ENCODE data around the gene HHEX.

DNA sequence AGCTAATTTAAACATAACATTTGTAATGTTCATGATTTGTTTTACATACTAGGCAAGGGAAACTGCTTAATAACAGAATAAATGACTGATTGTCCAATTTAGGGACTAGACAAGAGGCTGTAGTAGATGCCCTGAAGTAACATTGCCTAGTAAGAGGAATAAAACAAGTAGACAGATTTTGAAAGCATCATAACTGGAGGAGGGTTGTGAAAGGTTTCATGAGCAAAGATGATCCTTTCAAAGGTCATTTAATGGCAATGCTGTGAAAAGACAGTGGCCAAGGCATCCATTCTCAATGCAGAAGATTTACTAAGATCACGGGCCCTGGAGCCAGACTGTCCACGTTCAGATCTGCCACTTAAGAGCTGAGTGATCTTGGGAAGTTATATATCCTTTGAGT is 44.8 kb upstream of the HHEX start:
- TF ChIP-seq, protein P1, sequence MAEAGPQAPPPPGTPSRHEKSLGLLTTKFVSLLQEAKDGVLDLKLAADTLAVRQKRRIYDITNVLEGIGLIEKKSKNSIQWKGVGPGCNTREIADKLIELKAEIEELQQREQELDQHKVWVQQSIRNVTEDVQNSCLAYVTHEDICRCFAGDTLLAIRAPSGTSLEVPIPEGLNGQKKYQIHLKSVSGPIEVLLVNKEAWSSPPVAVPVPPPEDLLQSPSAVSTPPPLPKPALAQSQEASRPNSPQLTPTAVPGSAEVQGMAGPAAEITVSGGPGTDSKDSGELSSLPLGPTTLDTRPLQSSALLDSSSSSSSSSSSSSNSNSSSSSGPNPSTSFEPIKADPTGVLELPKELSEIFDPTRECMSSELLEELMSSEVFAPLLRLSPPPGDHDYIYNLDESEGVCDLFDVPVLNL (IDR thresholded peaks at IDR 0.05; ENCODE audit: low read depth, low read length) = no peak
- no peak for TF ChIP-seq RFX5 (IDR thresholded peaks at IDR 0.05; ENCODE audit: low read depth, low read length)
- no peak for TF ChIP-seq EZH2 (IDR thresholded peaks at IDR 0.05; ENCODE audit: borderline replicate concordance, control insufficient read depth, low read depth, low read length)
- no peak for TF ChIP-seq CBX5 (IDR thresholded peaks at IDR 0.05; ENCODE audit: low read depth)
- TF ChIP-seq, protein P2, sequence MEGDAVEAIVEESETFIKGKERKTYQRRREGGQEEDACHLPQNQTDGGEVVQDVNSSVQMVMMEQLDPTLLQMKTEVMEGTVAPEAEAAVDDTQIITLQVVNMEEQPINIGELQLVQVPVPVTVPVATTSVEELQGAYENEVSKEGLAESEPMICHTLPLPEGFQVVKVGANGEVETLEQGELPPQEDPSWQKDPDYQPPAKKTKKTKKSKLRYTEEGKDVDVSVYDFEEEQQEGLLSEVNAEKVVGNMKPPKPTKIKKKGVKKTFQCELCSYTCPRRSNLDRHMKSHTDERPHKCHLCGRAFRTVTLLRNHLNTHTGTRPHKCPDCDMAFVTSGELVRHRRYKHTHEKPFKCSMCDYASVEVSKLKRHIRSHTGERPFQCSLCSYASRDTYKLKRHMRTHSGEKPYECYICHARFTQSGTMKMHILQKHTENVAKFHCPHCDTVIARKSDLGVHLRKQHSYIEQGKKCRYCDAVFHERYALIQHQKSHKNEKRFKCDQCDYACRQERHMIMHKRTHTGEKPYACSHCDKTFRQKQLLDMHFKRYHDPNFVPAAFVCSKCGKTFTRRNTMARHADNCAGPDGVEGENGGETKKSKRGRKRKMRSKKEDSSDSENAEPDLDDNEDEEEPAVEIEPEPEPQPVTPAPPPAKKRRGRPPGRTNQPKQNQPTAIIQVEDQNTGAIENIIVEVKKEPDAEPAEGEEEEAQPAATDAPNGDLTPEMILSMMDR (IDR thresholded peaks at IDR 0.05 in 2 of 3, conservative IDR thresholded peaks at IDR 0.05 in 1 of 3; ENCODE audit: control insufficient read depth in 2 of 3, extremely low read depth in 1 of 3, insufficient read depth in 1 of 3, low read depth in 3 of 3, low read length in 3 of 3) = no peak
- TF ChIP-seq MYC (IDR thresholded peaks at IDR 0.05; ENCODE audit: insufficient read depth, insufficient read length, insufficient replicate concordance, low read length, severe bottlenecking) = no peak
- no peak for TF ChIP-seq NBN (IDR thresholded peaks at IDR 0.05)
- no peak for TF ChIP-seq CREB1 (IDR thresholded peaks at IDR 0.05; ENCODE audit: low read depth)
- TF ChIP-seq POLR2A (IDR thresholded peaks at IDR 0.05; ENCODE audit: low read depth, low read length) = no peak
- TF ChIP-seq CHD2 (IDR thresholded peaks at IDR 0.05; ENCODE audit: borderline replicate concordance, low read depth, low read length) = no peak
- no peak for TF ChIP-seq ESRRA (IDR thresholded peaks at IDR 0.05; ENCODE audit: low read length)
